22Rv1 (cell line): ENCODE measurements around the gene SFSWAP.
"Not testable (repeated sequence)": the region's sequence is repeated elsewhere in the genome, so short reads cannot be mapped to it uniquely, and the experiment has no call there.

Experiments
- CTCF ChIP-seq: fragments of 450-650 bp; IDR thresholded peaks from 2 replicates; pipeline ENCODE4 v1.5.1; 2017; ENCODE audit warnings: mild to moderate bottlenecking
- ZFX ChIP-seq: fragments of 450-650 bp; IDR thresholded peaks from 2 replicates; pipeline ENCODE4 v1.6.1; 2017; ENCODE audit warnings: antibody characterized with exemption, borderline replicate concordance

DNA sequence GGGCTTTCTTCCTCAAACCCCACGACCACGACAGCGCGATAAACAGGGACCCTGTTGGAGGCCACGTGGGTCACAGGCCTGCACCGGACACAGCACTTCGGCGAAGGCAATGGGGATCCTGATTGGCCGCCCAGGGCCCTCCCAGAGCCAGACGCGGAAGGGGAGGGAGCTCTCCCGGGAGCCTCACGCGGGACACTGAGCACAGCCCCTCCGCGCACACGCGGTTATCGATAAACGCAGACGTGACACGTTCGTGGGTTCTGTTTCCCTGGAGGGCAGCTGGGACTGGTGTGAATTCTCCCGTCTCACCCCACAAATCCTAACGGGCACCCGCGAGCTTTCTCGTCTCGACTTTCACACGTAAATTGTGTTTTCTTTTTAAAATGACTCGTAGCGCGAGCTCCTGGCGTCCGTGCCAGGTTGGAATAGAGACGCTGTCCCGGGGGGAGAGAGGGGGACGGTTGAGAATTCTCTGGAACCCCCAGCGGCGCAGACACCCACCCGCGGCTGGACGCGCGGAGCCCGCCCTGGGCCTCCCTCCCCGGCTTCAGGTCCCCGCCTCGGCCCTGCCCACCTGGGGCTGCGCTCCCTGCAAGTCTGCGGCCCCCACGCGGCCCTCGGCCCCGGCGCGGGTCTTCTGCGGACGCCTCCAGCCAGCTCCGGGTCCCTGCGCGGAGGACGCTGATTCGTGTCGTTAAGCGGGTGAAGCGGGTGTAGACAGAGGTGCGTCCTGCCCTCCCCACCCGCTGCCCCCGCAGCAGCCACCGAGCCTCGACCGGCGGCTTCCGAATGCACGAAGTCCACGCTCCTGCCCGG lies 49.5 kb upstream of the SFSWAP start:
- not testable (repeated sequence) for TF ChIP-seq CTCF, ZFX
